Measurements from ENCODE around the gene POTEG. TPM values are rescaled to one million over a fixed set of nuclear protein-coding genes. Genes with fewer than 3 reads are reported as not detected.
"Not testable (repeated sequence)": the region's sequence is repeated elsewhere in the genome, so short reads cannot be mapped to it uniquely, and the experiment has no call there.

POTEG gene
- polyA plus RNA-seq: not detected
- long read RNA-seq, donor 1: 0 reads
- long read RNA-seq, donor 2: 0 reads
- long read RNA-seq, donor 3: 0 reads
- long read RNA-seq, donor 4: 0 reads
- long read RNA-seq, donor 5: 0 reads
- long read RNA-seq, donor 6: 0 reads
- long read RNA-seq, donor 7: 0 reads
- long read RNA-seq, donor 8: 0 reads
- long read RNA-seq, donor 9: 0 reads
- long read RNA-seq, donor 10: 0 reads
- long read RNA-seq, donor 11: 0 reads

- no CpG with 5 or more reads among the region's 12 CpGs for WGBS (ENCODE audit: insufficient coverage, low lambda C conversion rate)
- not testable (repeated sequence) for H3K27me3 ChIP-seq (ENCODE audit: control insufficient read depth, insufficient read depth, low read length); DNase-seq; H3K4me3 ChIP-seq (ENCODE audit: low read length); H3K36me3 ChIP-seq (ENCODE audit: control insufficient read depth, insufficient read depth, low read length); H3K27ac ChIP-seq (ENCODE audit: low read length); H3K9me3 ChIP-seq (ENCODE audit: control insufficient read depth, low read depth, low read length); H3K4me1 ChIP-seq (ENCODE audit: control insufficient read depth, insufficient read depth, low read length)
Observed at GRCh38 chr14:19434241-19434640, at the start of gene POTEG. POTEG (minus strand) TSS chr14:19434341; CDS start chr14:19434289, 52 bp downstream.

GRCh38 chr14:19482093-19482492 is 48.0 kb upstream of the POTEG start:
- not testable (repeated sequence) for H3K27ac ChIP-seq (ENCODE audit: low read length); H3K4me3 ChIP-seq (ENCODE audit: low read length); H3K4me1 ChIP-seq (ENCODE audit: control insufficient read depth, insufficient read depth, low read length); H3K27me3 ChIP-seq (ENCODE audit: control insufficient read depth, insufficient read depth, low read length); H3K9me3 ChIP-seq (ENCODE audit: control insufficient read depth, low read depth, low read length); DNase-seq; H3K36me3 ChIP-seq (ENCODE audit: control insufficient read depth, insufficient read depth, low read length)
- WGBS (ENCODE audit: insufficient coverage, low lambda C conversion rate): 87% methylated on average over 3 of the region's 16 CpGs

- not testable (repeated sequence) for H3K4me1 ChIP-seq (ENCODE audit: control insufficient read depth, insufficient read depth, low read length); DNase-seq; H3K4me3 ChIP-seq (ENCODE audit: low read length); H3K9me3 ChIP-seq (ENCODE audit: control insufficient read depth, low read depth, low read length); H3K36me3 ChIP-seq (ENCODE audit: control insufficient read depth, insufficient read depth, low read length); H3K27ac ChIP-seq (ENCODE audit: low read length); H3K27me3 ChIP-seq (ENCODE audit: control insufficient read depth, insufficient read depth, low read length)
- WGBS (ENCODE audit: insufficient coverage, low lambda C conversion rate): no CpG with 5 or more reads among the region's 16 CpGs
Observed at GRCh38 chr14:19481421-19481820, 47.3 kb upstream of the POTEG start.

GRCh38 chr14:19480491-19480890 is 46.4 kb upstream of the POTEG start:
- not testable (repeated sequence) for H3K36me3 ChIP-seq (ENCODE audit: control insufficient read depth, insufficient read depth, low read length); H3K4me1 ChIP-seq (ENCODE audit: control insufficient read depth, insufficient read depth, low read length); DNase-seq; H3K27ac ChIP-seq (ENCODE audit: low read length); H3K27me3 ChIP-seq (ENCODE audit: control insufficient read depth, insufficient read depth, low read length); H3K4me3 ChIP-seq (ENCODE audit: low read length); H3K9me3 ChIP-seq (ENCODE audit: control insufficient read depth, low read depth, low read length)
- no CpG with 5 or more reads among the region's 5 CpGs for WGBS (ENCODE audit: insufficient coverage, low lambda C conversion rate)

- H3K36me3 ChIP-seq (ENCODE audit: control insufficient read depth, insufficient read depth, low read length); H3K27ac ChIP-seq (ENCODE audit: low read length); DNase-seq; H3K27me3 ChIP-seq (ENCODE audit: control insufficient read depth, insufficient read depth, low read length); H3K9me3 ChIP-seq (ENCODE audit: control insufficient read depth, low read depth, low read length); H3K4me3 ChIP-seq (ENCODE audit: low read length); H3K4me1 ChIP-seq (ENCODE audit: control insufficient read depth, insufficient read depth, low read length): not testable (repeated sequence)
- WGBS (ENCODE audit: insufficient coverage, low lambda C conversion rate): no CpG with 5 or more reads among the region's 6 CpGs
Observed at GRCh38 chr14:19445761-19446160, 11.6 kb upstream of the POTEG start.

- H3K36me3 ChIP-seq (ENCODE audit: control insufficient read depth, insufficient read depth, low read length); H3K9me3 ChIP-seq (ENCODE audit: control insufficient read depth, low read depth, low read length); H3K27me3 ChIP-seq (ENCODE audit: control insufficient read depth, insufficient read depth, low read length); H3K4me1 ChIP-seq (ENCODE audit: control insufficient read depth, insufficient read depth, low read length); H3K4me3 ChIP-seq (ENCODE audit: low read length); H3K27ac ChIP-seq (ENCODE audit: low read length); DNase-seq: not testable (repeated sequence)
- no CpG with 5 or more reads among the region's 3 CpGs for WGBS (ENCODE audit: insufficient coverage, low lambda C conversion rate)
Observed at GRCh38 chr14:19439826-19440225, 5.7 kb upstream of the POTEG start.

- not testable (repeated sequence) for H3K9me3 ChIP-seq (ENCODE audit: control insufficient read depth, low read depth, low read length); DNase-seq; H3K27me3 ChIP-seq (ENCODE audit: control insufficient read depth, insufficient read depth, low read length); H3K4me3 ChIP-seq (ENCODE audit: low read length); H3K36me3 ChIP-seq (ENCODE audit: control insufficient read depth, insufficient read depth, low read length); H3K27ac ChIP-seq (ENCODE audit: low read length); H3K4me1 ChIP-seq (ENCODE audit: control insufficient read depth, insufficient read depth, low read length)
- WGBS (ENCODE audit: insufficient coverage, low lambda C conversion rate): no CpG with 5 or more reads among the region's 5 CpGs
Observed at GRCh38 chr14:19439219-19439618, 5.1 kb upstream of the POTEG start.

GRCh38 chr14:19437126-19437443 is 2.9 kb upstream of the POTEG start:
- not testable (repeated sequence) for H3K36me3 ChIP-seq (ENCODE audit: control insufficient read depth, insufficient read depth, low read length); DNase-seq; H3K4me3 ChIP-seq (ENCODE audit: low read length); H3K27ac ChIP-seq (ENCODE audit: low read length); H3K4me1 ChIP-seq (ENCODE audit: control insufficient read depth, insufficient read depth, low read length); H3K27me3 ChIP-seq (ENCODE audit: control insufficient read depth, insufficient read depth, low read length); H3K9me3 ChIP-seq (ENCODE audit: control insufficient read depth, low read depth, low read length)
- no CpG with 5 or more reads among the region's 1 CpG for WGBS (ENCODE audit: insufficient coverage, low lambda C conversion rate)

- not testable (repeated sequence) for H3K9me3 ChIP-seq (ENCODE audit: control insufficient read depth, low read depth, low read length); H3K36me3 ChIP-seq (ENCODE audit: control insufficient read depth, insufficient read depth, low read length); H3K4me3 ChIP-seq (ENCODE audit: low read length); H3K4me1 ChIP-seq (ENCODE audit: control insufficient read depth, insufficient read depth, low read length); H3K27ac ChIP-seq (ENCODE audit: low read length); H3K27me3 ChIP-seq (ENCODE audit: control insufficient read depth, insufficient read depth, low read length); DNase-seq
- WGBS (ENCODE audit: insufficient coverage, low lambda C conversion rate): no CpG with 5 or more reads among the region's 8 CpGs
Observed at GRCh38 chr14:19436311-19437125, 2.4 kb upstream of the POTEG start.

- WGBS (ENCODE audit: insufficient coverage, low lambda C conversion rate): no CpG with 5 or more reads among the region's 2 CpGs
- not testable (repeated sequence) for H3K9me3 ChIP-seq (ENCODE audit: control insufficient read depth, low read depth, low read length); H3K27ac ChIP-seq (ENCODE audit: low read length); H3K4me3 ChIP-seq (ENCODE audit: low read length); H3K27me3 ChIP-seq (ENCODE audit: control insufficient read depth, insufficient read depth, low read length); DNase-seq; H3K4me1 ChIP-seq (ENCODE audit: control insufficient read depth, insufficient read depth, low read length); H3K36me3 ChIP-seq (ENCODE audit: control insufficient read depth, insufficient read depth, low read length)
Observed at GRCh38 chr14:19435852-19436251, 1.7 kb upstream of the POTEG start.

GRCh38 chr14:19434891-19435290 is 750 bp upstream of the POTEG start:
- not testable (repeated sequence) for H3K36me3 ChIP-seq (ENCODE audit: control insufficient read depth, insufficient read depth, low read length); H3K9me3 ChIP-seq (ENCODE audit: control insufficient read depth, low read depth, low read length); H3K4me1 ChIP-seq (ENCODE audit: control insufficient read depth, insufficient read depth, low read length); H3K4me3 ChIP-seq (ENCODE audit: low read length); DNase-seq; H3K27ac ChIP-seq (ENCODE audit: low read length); H3K27me3 ChIP-seq (ENCODE audit: control insufficient read depth, insufficient read depth, low read length)
- WGBS (ENCODE audit: insufficient coverage, low lambda C conversion rate): 100% methylated on average over 2 of the region's 53 CpGs

Data from large intestine (tissue), 12 donors.